GM19239 (cell line): ENCODE measurements around the gene LFNG.

ENCODE experiments used
- DNase-seq: peaks from one replicate; pipeline ENCODE4 v3.0.0; 2011; ENCODE audit warnings: low spot score; ENCODE audit not compliant: insufficient read length
- FAIRE-seq: peaks from 2 replicates; lab custom pipeline; 2011; peaks lifted over from hg19 to GRCh38; lab: Jason Lieb, UNC

LFNG gene

GRCh38 chr7:2514473-2515423 is 4.8 kb upstream of the LFNG start:
- no peak for FAIRE-seq
- no peak for DNase-seq

- no peak for DNase-seq
- no peak for FAIRE-seq
Observed at GRCh38 chr7:2515424-2516193, 4.0 kb upstream of the LFNG start.

- DNase-seq (no peak), FAIRE-seq (no peak)
Observed at GRCh38 chr7:2516194-2516555, 3.4 kb upstream of the LFNG start.

- FAIRE-seq (no peak), DNase-seq (no peak)
Observed at GRCh38 chr7:2517026-2517425, 2.5 kb upstream of the LFNG start.

- DNase-seq (no peak), FAIRE-seq (no peak)
Observed at GRCh38 chr7:2517678-2518507, 1.7 kb upstream of the LFNG start.

GRCh38 chr7:2518737-2519118 is 846 bp upstream of the LFNG start:
- FAIRE-seq = no peak
- no peak for DNase-seq

GRCh38 chr7:2520131-2520760 is 672 bp downstream of the LFNG start:
- DNase-seq (no peak), FAIRE-seq (no peak)

GRCh38 chr7:2520761-2521290 is 1.3 kb downstream of the LFNG start:
- FAIRE-seq (no peak), DNase-seq (no peak)

GRCh38 chr7:2521341-2521745 is 1.8 kb downstream of the LFNG start:
- FAIRE-seq (no peak), DNase-seq (no peak)

- no peak for DNase-seq
Observed at GRCh38 chr7:2521952-2522591, 2.5 kb downstream of the LFNG start.

GRCh38 chr7:2522780-2523433 is 3.3 kb downstream of the LFNG start:
- no peak for FAIRE-seq
- DNase-seq = no peak

More at GRCh38 chr7:2521952-2522591, 2.5 kb downstream of the LFNG start:
- peak; percentile 75 for FAIRE-seq

GRCh38 chr7:2523461-2523936 is 3.9 kb downstream of the LFNG start:
- no peak for DNase-seq

GRCh38 chr7:2523941-2524807 is 4.6 kb downstream of the LFNG start:
- DNase-seq = no peak
- FAIRE-seq = no peak

More at GRCh38 chr7:2523461-2523936, 3.9 kb downstream of the LFNG start:
- no peak for FAIRE-seq

GRCh38 chr7:2524808-2525657 is 5.5 kb downstream of the LFNG start:
- FAIRE-seq (no peak), DNase-seq (no peak)

- FAIRE-seq = no peak
- DNase-seq = no peak
Observed at GRCh38 chr7:2525658-2526630, 6.4 kb downstream of the LFNG start.
